ENCODE results near the gene SBF1. TPM values are rescaled to one million over a fixed set of nuclear protein-coding genes. Genes with fewer than 3 reads are reported as not detected.

Gene SBF1
- total RNA-seq, 2 donors from 2014 or later = 89.9 to 90.1 TPM

DNA sequence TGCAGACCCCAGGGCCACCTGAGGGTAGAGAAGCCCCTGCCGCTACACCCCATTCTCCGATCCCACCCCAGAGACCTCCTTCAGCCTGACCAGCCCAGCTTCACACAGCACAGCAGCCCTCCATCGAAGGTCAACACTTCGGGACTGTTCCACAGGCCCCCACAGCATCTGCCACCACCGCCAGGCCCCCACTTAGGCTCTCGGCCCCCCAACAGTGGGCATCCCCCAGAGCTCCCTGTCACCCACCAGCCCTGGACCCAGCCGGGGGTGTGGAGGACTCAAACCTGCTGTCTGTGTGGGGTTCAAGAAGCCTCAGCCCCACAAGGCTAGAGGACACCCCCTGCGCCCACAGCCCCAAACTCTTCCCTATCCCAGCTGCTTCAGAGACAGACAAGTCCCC is 6.2 kb downstream of the SBF1 start:
- H3K36me3 ChIP-seq (ENCODE audit: control insufficient read depth, insufficient read depth, low read length) = peaks cover 25% of the 10 kb centered on the region
- H3K9me3 ChIP-seq (ENCODE audit: control insufficient read depth, low read length) = no peaks in the 10 kb centered on the region
- H3K27me3 ChIP-seq (ENCODE audit: control insufficient read depth, insufficient read depth, low read length, poor library complexity, severe bottlenecking) = no peaks in the 10 kb centered on the region
- H3K4me3 Mint-ChIP-seq = no peak overlapping the region
- peaks cover 11% of the 10 kb centered on the region for H3K4me1 ChIP-seq (ENCODE audit: control insufficient read depth, insufficient read depth, low read length)
- no peaks in the 10 kb centered on the region for H3K27me3 Mint-ChIP-seq (ENCODE audit: insufficient read depth)
- H3K27ac ChIP-seq (ENCODE audit: low read depth, low read length) = no peak overlapping the region
- WGBS, 2 experiments (ENCODE audit: insufficient coverage in 1 of 2, insufficient read length in 1 of 2) = 92 to 100% methylated on average over 3 to 7 of the region's 8 CpGs
- peaks cover 17% of the 10 kb centered on the region for H3K4me1 Mint-ChIP-seq
- TF ChIP-seq CTCF (conservative IDR thresholded peaks at IDR 0.05) = no peak
- no peaks in the 10 kb centered on the region for H3K9me3 Mint-ChIP-seq
- peaks cover 24% of the 10 kb centered on the region for H3K36me3 Mint-ChIP-seq (ENCODE audit: low read depth)
- no peak overlapping the region for H3K4me3 ChIP-seq (ENCODE audit: low read length)
- no peak for DNase-seq
- H3K9ac ChIP-seq (ENCODE audit: extremely low read depth, low read length, poor library complexity, severe bottlenecking) = no peak overlapping the region
- no peak overlapping the region for H3K27ac Mint-ChIP-seq

- Mint-ChIP-seq H3K4me1 (peaks cover 11% of the 10 kb centered on the region), H3K27me3 (ENCODE audit: insufficient read depth) (no peaks in the 10 kb centered on the region), H3K9me3 (no peaks in the 10 kb centered on the region), H3K36me3 (ENCODE audit: low read depth) (peaks cover 29% of the 10 kb centered on the region), H3K27ac (no peak overlapping the region), H3K4me3 (no peak overlapping the region)
- peaks cover 32% of the 10 kb centered on the region for H3K36me3 ChIP-seq (ENCODE audit: control insufficient read depth, insufficient read depth, low read length)
- no peak overlapping the region for H3K27ac ChIP-seq (ENCODE audit: low read depth, low read length)
- no peaks in the 10 kb centered on the region for H3K27me3 ChIP-seq (ENCODE audit: control insufficient read depth, insufficient read depth, low read length, poor library complexity, severe bottlenecking)
- no peak overlapping the region for H3K9ac ChIP-seq (ENCODE audit: extremely low read depth, low read length, poor library complexity, severe bottlenecking)
- no peak for TF ChIP-seq CTCF (conservative IDR thresholded peaks at IDR 0.05)
- H3K4me3 ChIP-seq (ENCODE audit: low read length) = no peak overlapping the region
- H3K4me1 ChIP-seq (ENCODE audit: control insufficient read depth, insufficient read depth, low read length) = peaks cover 9% of the 10 kb centered on the region
- no peaks in the 10 kb centered on the region for H3K9me3 ChIP-seq (ENCODE audit: control insufficient read depth, low read length)
- 91 to 93% methylated on average over 12 to 22 of the region's 22 CpGs for WGBS, 2 experiments (ENCODE audit: insufficient coverage in 1 of 2, insufficient read length in 1 of 2)
- no peak for DNase-seq
Measured at GRCh38 chr22:50467773-50468440, 6.9 kb downstream of the SBF1 start.

DNA sequence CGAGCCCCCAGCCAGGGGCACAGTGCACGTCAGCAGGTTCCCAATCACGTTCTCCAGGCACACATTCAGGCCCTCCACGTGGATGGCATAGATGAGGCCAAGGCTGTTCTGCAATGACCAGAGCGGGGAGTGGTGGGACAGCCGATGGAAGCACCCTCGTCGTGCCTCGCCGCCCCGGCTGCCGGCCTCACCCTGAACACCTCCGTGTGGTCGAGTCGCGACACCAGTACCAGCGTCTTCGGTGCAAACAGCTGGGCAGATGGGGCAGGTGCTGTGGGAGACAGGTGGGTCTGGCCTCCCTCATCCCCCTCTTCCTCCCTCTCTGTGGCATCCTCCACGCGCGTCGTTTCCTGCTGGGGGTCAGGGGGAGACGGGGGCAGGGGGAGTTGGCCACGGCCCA is 7.5 kb downstream of the SBF1 start:
- H3K27ac Mint-ChIP-seq = no peak overlapping the region
- no peaks in the 10 kb centered on the region for H3K9me3 Mint-ChIP-seq
- 83 to 90% methylated on average over 9 to 24 of the region's 24 CpGs for WGBS, 2 experiments (ENCODE audit: insufficient coverage in 1 of 2, insufficient read length in 1 of 2)

More for the DNA sequence above, 7.5 kb downstream of the SBF1 start:
- no peak for DNase-seq
- no peak for TF ChIP-seq CTCF (conservative IDR thresholded peaks at IDR 0.05)
- H3K4me3 Mint-ChIP-seq = no peak overlapping the region
- Histone ChIP-seq H3K27me3 (ENCODE audit: control insufficient read depth, insufficient read depth, low read length, poor library complexity, severe bottlenecking) (no peaks in the 10 kb centered on the region), H3K9me3 (ENCODE audit: control insufficient read depth, low read length) (no peaks in the 10 kb centered on the region), H3K4me1 (ENCODE audit: control insufficient read depth, insufficient read depth, low read length) (peaks cover 9% of the 10 kb centered on the region), H3K9ac (ENCODE audit: extremely low read depth, low read length, poor library complexity, severe bottlenecking) (no peak overlapping the region), H3K36me3 (ENCODE audit: control insufficient read depth, insufficient read depth, low read length) (peaks cover 32% of the 10 kb centered on the region), H3K27ac (ENCODE audit: low read depth, low read length) (no peak overlapping the region), H3K4me3 (ENCODE audit: low read length) (no peak overlapping the region)
- peaks cover 31% of the 10 kb centered on the region for H3K36me3 Mint-ChIP-seq (ENCODE audit: low read depth)
- peaks cover 10% of the 10 kb centered on the region for H3K4me1 Mint-ChIP-seq
- no peaks in the 10 kb centered on the region for H3K27me3 Mint-ChIP-seq (ENCODE audit: insufficient read depth)
